Naive thymus-derived CD4-positive, alpha-beta T cell (primary cell): Measurements from ENCODE around the gene STT3A. TPM values are rescaled to one million over a fixed set of nuclear protein-coding genes. Genes with fewer than 3 reads are reported as not detected.

Experiments used
- ATAC-seq: fragments of 150-1000 bp; cut with Tn5 transposase; 2 replicates; pipeline ENCODE4 v1.10.0; 2021; ENCODE audit warnings: mild to moderate bottlenecking, moderate library complexity
- CTCF ChIA-PET: fragments of 350-600 bp; sonication (Branson Sonifier 250); formaldehyde crosslinking; loops from one replicate; lab custom pipeline; 2021; ENCODE audit warnings: antibody characterized with exemption; lab: Charles Lee
- POLR2A ChIA-PET: fragments of 350-600 bp; sonication (Branson Sonifier 250); formaldehyde crosslinking; loops from one replicate; lab custom pipeline; 2021; ENCODE audit warnings: antibody characterized with exemption, inconsistent platforms; lab: Charles Lee
- DNase-seq, 9 donors: peaks; one replicate each; pipeline versions ENCODE4 v3.0.0 to v3.0.0-alpha.2; 2020 to 2022; ENCODE audit warnings: mixed read lengths in 1 of 9
- H3K27ac ChIP-seq: one replicate; pipeline ENCODE4 v1.7.0; 2013; ENCODE audit warnings: mild to moderate bottlenecking, low read depth, low read length, moderate library complexity
- H3K27me3 ChIP-seq, 2 donors: one replicate each; pipeline ENCODE4 v1.7.0; 2013; ENCODE audit warnings: low read length in 2 of 2, mild to moderate bottlenecking in 2 of 2, moderate library complexity in 2 of 2; ENCODE audit not compliant: control insufficient read depth in 2 of 2, insufficient read depth in 2 of 2
- H3K36me3 ChIP-seq, 3 experiments: 1 replicate in 2 of 3; 2 replicates in 1 of 3; pipeline ENCODE4 v1.7.0; 2013; ENCODE audit warnings: low read length in 3 of 3, mild to moderate bottlenecking in 3 of 3, moderate library complexity in 1 of 3; ENCODE audit not compliant: insufficient read depth in 3 of 3, control insufficient read depth in 2 of 3
- H3K4me1 ChIP-seq, 2 donors: one replicate each; pipeline ENCODE4 v1.7.0; 2013; ENCODE audit warnings: low read length in 2 of 2, mild to moderate bottlenecking in 2 of 2, moderate library complexity in 1 of 2; ENCODE audit not compliant: control insufficient read depth in 2 of 2, insufficient read depth in 2 of 2
- H3K4me3 ChIP-seq: 2 replicates; pipeline ENCODE4 v1.7.0; 2013; ENCODE audit warnings: mild to moderate bottlenecking, low read length
- H3K9me3 ChIP-seq, 3 experiments: 1 replicate in 2 of 3; 2 replicates in 1 of 3; pipeline ENCODE4 v1.7.0; 2013; ENCODE audit warnings: low read length in 3 of 3; ENCODE audit not compliant: control insufficient read depth in 2 of 3
- H3K27ac Mint-ChIP-seq, 9 donors: one replicate each; pipeline ENCODE4 v1.8.0; 2020 to 2022; ENCODE audit warnings: mixed read lengths in 9 of 9, mild to moderate bottlenecking in 8 of 9, moderate library complexity in 5 of 9, inconsistent platforms in 2 of 9
- H3K27me3 Mint-ChIP-seq, 5 donors: one replicate each; pipeline ENCODE4 v1.8.0; 2021 to 2022; ENCODE audit warnings: mixed read lengths in 5 of 5, mild to moderate bottlenecking in 1 of 5
- H3K36me3 Mint-ChIP-seq, 5 donors: one replicate each; pipeline ENCODE4 v1.8.0; 2020 to 2022; ENCODE audit warnings: mixed read lengths in 5 of 5, mild to moderate bottlenecking in 3 of 5, inconsistent platforms in 1 of 5
- H3K4me1 Mint-ChIP-seq, 7 donors: one replicate each; pipeline ENCODE4 v1.8.0; 2020 to 2022; ENCODE audit warnings: mixed read lengths in 7 of 7, mild to moderate bottlenecking in 3 of 7, inconsistent platforms in 1 of 7
- H3K4me3 Mint-ChIP-seq, 10 donors: one replicate each; pipeline ENCODE4 v1.8.0; 2020 to 2022; ENCODE audit warnings: mild to moderate bottlenecking in 10 of 10, mixed read lengths in 10 of 10, moderate library complexity in 6 of 10, inconsistent platforms in 2 of 10
- H3K9me3 Mint-ChIP-seq, 11 donors: one replicate each; pipeline ENCODE4 v1.8.0; 2020 to 2022; ENCODE audit warnings: mixed read lengths in 11 of 11, mild to moderate bottlenecking in 4 of 11, inconsistent platforms in 1 of 11, moderate library complexity in 1 of 11
- intact Hi-C, 2 donors: fragments of 100-400 bp; cut with micrococcal nuclease; formaldehyde crosslinking; loops; one replicate each; pipeline ENCODE4 v1.15.1; 2023
- polyA plus RNA-seq, 2 donors: library from polyadenylated mRNA; unstranded; fragments of 300-500 nt; fragmentation: Illumina TruSeq; gene quantifications; one replicate each; pipeline ENCODE4 v1.2.3, GENCODE V29; 2021
- total RNA-seq, 6 experiments: library from RNA in 5 of 6; stranded (reverse) in 5 of 6; gene quantifications; 1 replicate in 5 of 6; 2 replicates in 1 of 6; pipeline ENCODE4 v1.2.3 and lab custom pipeline; 2021 to 2026

Gene STT3A
- total and polyA plus RNA-seq, 7 experiments from 2014 or later, result 27.3 to 153 (median 60.6) TPM

- ATAC-seq, result no peak
- Histone ChIP-seq H3K27ac (no peak overlapping the region), H3K27me3 (no peaks in the 10 kb centered on the region), H3K4me3 (no peak overlapping the region), H3K4me1 (no peaks in the 10 kb centered on the region), H3K9me3 (peaks cover 0 to 7% (median 0%) of the 10 kb centered on the region in 3 experiments), H3K36me3 (no peaks in the 10 kb centered on the region)
- POLR2A ChIA-PET, result no interaction called here
- CTCF ChIA-PET, result no interaction called here
- Mint-ChIP-seq H3K27me3 (peaks cover 0 to 7% (median 0%) of the 10 kb centered on the region in 5 donors), H3K36me3 (peaks cover 0 to 5% (median 0%) of the 10 kb centered on the region in 5 donors), H3K27ac (no peak overlapping the region), H3K4me3 (no peak overlapping the region), H3K4me1 (no peaks in the 10 kb centered on the region), H3K9me3 (peaks cover 0 to 18% (median 9%) of the 10 kb centered on the region in 11 donors)
- no peak for DNase-seq
- intact Hi-C loops, result no loop called here
Observed at GRCh38 chr11:125559888-125560287, 32.8 kb upstream of the STT3A start.

GRCh38 chr11:125561924-125562323 is 30.7 kb upstream of the STT3A start:
- ATAC-seq, result no peak
- Mint-ChIP-seq H3K27ac (no peak overlapping the region), H3K27me3 (peaks cover 0 to 5% (median 0%) of the 10 kb centered on the region in 5 donors), H3K4me3 (no peak overlapping the region), H3K36me3 (peaks cover 0 to 1% (median 0%) of the 10 kb centered on the region in 5 donors), H3K9me3 (peaks cover 0 to 4% (median 0%) of the 10 kb centered on the region in 11 donors), H3K4me1 (no peaks in the 10 kb centered on the region)
- Histone ChIP-seq H3K27me3 (no peaks in the 10 kb centered on the region), H3K4me3 (no peak overlapping the region), H3K36me3 (no peaks in the 10 kb centered on the region), H3K4me1 (no peaks in the 10 kb centered on the region), H3K27ac (no peak overlapping the region), H3K9me3 (no peaks in the 10 kb centered on the region)
- DNase-seq, result no peak
- intact Hi-C loops, result no loop called here
- ChIA-PET POLR2A (no interaction called here), CTCF (no interaction called here)

- H3K9me3 ChIP-seq, result no peaks in the 10 kb centered on the region
- peaks cover 0 to 3% (median 0%) of the 10 kb centered on the region in 5 donors for H3K27me3 Mint-ChIP-seq
- no peak overlapping the region for H3K4me3 ChIP-seq
- H3K27me3 ChIP-seq, result no peaks in the 10 kb centered on the region
- ATAC-seq (no peak), DNase-seq (no peak)
- no peaks in the 10 kb centered on the region for H3K4me1 Mint-ChIP-seq
- ChIA-PET POLR2A (interaction anchor here (0.9 to 1.5 kb wide), 2 partner anchors 30 to 326 kb away, joined by 3 to 4 read pairs; partner anchors contain the start of gene STT3A), CTCF (no interaction called here)
- no peaks in the 10 kb centered on the region for H3K36me3 Mint-ChIP-seq
- peaks cover 0 to 4% (median 0%) of the 10 kb centered on the region in 11 donors for H3K9me3 Mint-ChIP-seq
- H3K27ac Mint-ChIP-seq, result no peak overlapping the region
- no peaks in the 10 kb centered on the region for H3K36me3 ChIP-seq
- H3K4me1 ChIP-seq, result no peaks in the 10 kb centered on the region
- H3K4me3 Mint-ChIP-seq, result no peak overlapping the region
- intact Hi-C loops, result no loop called here
- no peak overlapping the region for H3K27ac ChIP-seq
Observed at GRCh38 chr11:125562430-125562829, 30.2 kb upstream of the STT3A start.

GRCh38 chr11:125564357-125564756 is 28.3 kb upstream of the STT3A start:
- no peak overlapping the region for H3K27ac ChIP-seq
- H3K36me3 ChIP-seq, result no peaks in the 10 kb centered on the region
- H3K9me3 Mint-ChIP-seq, result peaks cover 0 to 4% (median 0%) of the 10 kb centered on the region in 11 donors
- ChIA-PET CTCF (interaction anchor here (0.7 kb wide), 1 partner anchor 113 kb away, joined by 3 read pairs; no protein-coding TSS in a partner anchor), POLR2A (no interaction called here)
- H3K27me3 ChIP-seq, result no peaks in the 10 kb centered on the region
- no peaks in the 10 kb centered on the region for H3K36me3 Mint-ChIP-seq
- H3K4me1 ChIP-seq, result no peaks in the 10 kb centered on the region
- H3K27me3 Mint-ChIP-seq, result peaks cover 0 to 3% (median 0%) of the 10 kb centered on the region in 5 donors
- no peak overlapping the region for H3K4me3 Mint-ChIP-seq
- ATAC-seq (no peak), DNase-seq (no peak)
- no peaks in the 10 kb centered on the region for H3K9me3 ChIP-seq
- no peak overlapping the region for H3K4me3 ChIP-seq
- no peak overlapping the region for H3K27ac Mint-ChIP-seq
- H3K4me1 Mint-ChIP-seq, result peaks cover 0 to 3% (median 0%) of the 10 kb centered on the region in 7 donors
- intact Hi-C loops, result no loop called here

GRCh38 chr11:125566235-125566634 is 26.4 kb upstream of the STT3A start:
- Histone ChIP-seq H3K4me1 (peaks cover 13% of the 10 kb centered on the region in 2 donors), H3K9me3 (no peaks in the 10 kb centered on the region), H3K27me3 (no peaks in the 10 kb centered on the region), H3K27ac (no peak overlapping the region), H3K36me3 (peaks cover 0 to 3% (median 0%) of the 10 kb centered on the region in 3 experiments), H3K4me3 (no peak overlapping the region)
- intact Hi-C loops, result loop anchor here (5.0 kb wide), 2 partner anchors 646 to 819 kb away; partner anchors contain the start of genes FAM118B (in 1 of the 2) and RPUSD4 (in 1 of the 2)
- H3K27me3 Mint-ChIP-seq, result no peaks in the 10 kb centered on the region
- no peak for DNase-seq
- peaks cover 0 to 4% (median 0%) of the 10 kb centered on the region in 11 donors for H3K9me3 Mint-ChIP-seq
- ATAC-seq, result no peak
- no peak overlapping the region for H3K4me3 Mint-ChIP-seq
- ChIA-PET POLR2A (interaction anchor here (0.6 to 1.9 kb wide), 2 partner anchors 59 to 98 kb away, joined by 3 to 4 read pairs; partner anchors contain the start of gene CHEK1), CTCF (no interaction called here)
- peaks cover 11 to 16% (median 15%) of the 10 kb centered on the region in 7 donors for H3K4me1 Mint-ChIP-seq
- peaks cover 0 to 3% (median 0%) of the 10 kb centered on the region in 5 donors for H3K36me3 Mint-ChIP-seq
- no peak overlapping the region for H3K27ac Mint-ChIP-seq

GRCh38 chr11:125568970-125569914 is 23.4 kb upstream of the STT3A start, which contains the start of gene EI24:
Gene EI24 (plus strand): TSS chr11:125569477. CDS start chr11:125572528, 3,051 bp downstream.
- DNase-seq (peak; percentile 73 to 89 (median 81)), ATAC-seq (peak; percentile 99)
- ChIA-PET POLR2A (interaction anchor here (0.5 to 5.6 kb wide), 13 partner anchors 9 to 732 kb away, joined by 3 to 104 read pairs (median 4); partner anchors contain the start of genes CHEK1, HYLS1 and STT3A), CTCF (interaction anchor here (0.7 to 1.4 kb wide), 4 partner anchors 22 to 535 kb away, joined by 3 to 5 read pairs (median 4); no protein-coding TSS in a partner anchor)
- peak within 1 kb of the TSS; percentile 90 for H3K27ac ChIP-seq
- peaks cover 0 to 17% (median 11%) of the 10 kb centered on the region in 5 donors for H3K36me3 Mint-ChIP-seq
- peaks cover 12 to 38% (median 26%) of the 10 kb centered on the region in 7 donors for H3K4me1 Mint-ChIP-seq
- peaks cover 13 to 16% of the 10 kb centered on the region in 2 donors for H3K4me1 ChIP-seq
- no peaks in the 10 kb centered on the region for H3K27me3 ChIP-seq
- peak within 1 kb of the TSS; percentile 90 for H3K4me3 ChIP-seq
- intact Hi-C loops, result loop anchor here (1.0 to 5.0 kb wide), 15 partner anchors 23 to 822 kb away; partner anchors contain the start of genes CHEK1 (in 2 of the 2), FAM118B (in 2 of the 2), HYLS1 (in 2 of the 2) and RPUSD4 (in 2 of the 2)
- H3K9me3 ChIP-seq, result no peaks in the 10 kb centered on the region
- H3K9me3 Mint-ChIP-seq, result peaks cover 0 to 2% (median 0%) of the 10 kb centered on the region in 11 donors
- peak within 1 kb of the TSS; percentile 90 to 97 (median 94) for H3K4me3 Mint-ChIP-seq
- H3K36me3 ChIP-seq, result peaks cover 0 to 16% (median 2%) of the 10 kb centered on the region in 3 experiments
- no peaks in the 10 kb centered on the region for H3K27me3 Mint-ChIP-seq
- peak within 1 kb of the TSS; percentile 78 to 96 (median 91) for H3K27ac Mint-ChIP-seq
